IMR-90 (cell line): ENCODE measurements around the gene PLXNB1. TPM values are rescaled to one million over a fixed set of nuclear protein-coding genes. Genes with fewer than 3 reads are reported as not detected.

ENCODE experiments used
- ATAC-seq: fragments of 200-7000 bp; cut with Tn5 transposase; 2 replicates; pipeline ENCODE4 v1.9.1; 2020; ENCODE audit warnings: low read depth, mild to moderate bottlenecking, moderate library complexity
- BruUV-seq: library from RNA; stranded (reverse); fragments of 400-500 nt; replicated peaks from 2 replicates; lab custom pipeline; 2021; lab: Mats Ljungman, UMichigan
- CTCF ChIA-PET: fragments of 300-600 bp; formaldehyde crosslinking; extraction: SDS; loops from one replicate; lab custom pipeline; 2021; ENCODE audit warnings: antibody characterized with exemption; lab: Yijun Ruan, JAX
- POLR2A ChIA-PET: fragments of 300-600 bp; sonication (Branson Sonifier 250); formaldehyde crosslinking; loops from one replicate; lab custom pipeline; 2022; ENCODE audit warnings: antibody characterized with exemption; ENCODE audit not compliant: unreplicated experiment; lab: Charles Lee
- DNase-seq: peaks from one replicate; pipeline ENCODE4 v3.0.0; 2013
- H2AFZ ChIP-seq: replicated peaks from 2 replicates; pipeline ENCODE3; 2013; ENCODE audit warnings: low read length, mild to moderate bottlenecking; ENCODE audit not compliant: poor library complexity
- H2AK5ac ChIP-seq: 2 replicates; pipeline ENCODE4 v1.6.1; 2013; ENCODE audit warnings: low read depth, low read length, inconsistent platforms
- H2AK9ac ChIP-seq: replicated peaks from 2 replicates; pipeline ENCODE3; 2013; ENCODE audit warnings: mild to moderate bottlenecking, low read depth, low read length, moderate library complexity; ENCODE audit not compliant: poor library complexity
- H2BK120ac ChIP-seq: 2 replicates; pipeline ENCODE4 v1.6.1; 2013; ENCODE audit warnings: low read depth, low read length, inconsistent platforms
- H2BK15ac ChIP-seq: 3 replicates; pipeline ENCODE4 v1.6.1; 2013; ENCODE audit warnings: low read depth, low read length, inconsistent platforms
- H2BK20ac ChIP-seq: 2 replicates; pipeline ENCODE4 v1.6.1; 2013; ENCODE audit warnings: low read depth, mild to moderate bottlenecking, inconsistent platforms, low read length, moderate library complexity
- H2BK5ac ChIP-seq: 2 replicates; pipeline ENCODE4 v1.6.1; 2013; ENCODE audit warnings: mild to moderate bottlenecking, low read depth, low read length, inconsistent platforms; ENCODE audit not compliant: poor library complexity, severe bottlenecking
- H3K14ac ChIP-seq: replicated peaks from 2 replicates; pipeline ENCODE4 v1.6.1; 2013; ENCODE audit warnings: low read depth, low read length, inconsistent platforms
- H3K18ac ChIP-seq: 2 replicates; pipeline ENCODE4 v1.6.1; 2013; ENCODE audit warnings: low read depth, low read length, control low read depth
- H3K23ac ChIP-seq: 2 replicates; pipeline ENCODE4 v1.6.1; 2013; ENCODE audit warnings: low read depth, low read length, inconsistent platforms
- H3K27ac ChIP-seq: 2 replicates; pipeline ENCODE4 v1.5.1; 2013; ENCODE audit warnings: mild to moderate bottlenecking, control low read depth, low read length; ENCODE audit not compliant: insufficient read depth
- H3K27me3 ChIP-seq: 2 replicates; pipeline ENCODE4 v1.6.1; 2013; ENCODE audit warnings: low read length; ENCODE audit not compliant: control insufficient read depth, insufficient read depth
- H3K36me3 ChIP-seq: 2 replicates; pipeline ENCODE4 v1.6.1; 2013; ENCODE audit warnings: low read length, mixed read lengths; ENCODE audit not compliant: control insufficient read depth, insufficient read depth
- H3K4ac ChIP-seq: 2 replicates; pipeline ENCODE4 v1.6.1; 2013; ENCODE audit warnings: low read depth, low read length, inconsistent platforms
- H3K4me1 ChIP-seq: 2 replicates; pipeline ENCODE4 v1.6.1; 2013; ENCODE audit warnings: low read length, mixed read lengths; ENCODE audit not compliant: control insufficient read depth, insufficient read depth
- H3K4me2 ChIP-seq: 2 replicates; pipeline ENCODE4 v1.6.1; 2013; ENCODE audit warnings: low read depth, mild to moderate bottlenecking, control low read depth, low read length, moderate library complexity
- H3K4me3 ChIP-seq: 2 replicates; pipeline ENCODE4 v1.5.1; 2013; ENCODE audit warnings: low read depth, mild to moderate bottlenecking, control low read depth, low read length, moderate library complexity; ENCODE audit not compliant: insufficient read depth
- H3K56ac ChIP-seq: 2 replicates; pipeline ENCODE4 v1.6.1; 2013; ENCODE audit warnings: low read length, inconsistent platforms; ENCODE audit not compliant: insufficient read depth; ENCODE audit errors: extremely low read depth
- H3K79me1 ChIP-seq, 2 experiments: 2 replicates each; pipeline ENCODE4 v1.6.1; 2013; ENCODE audit warnings: low read length in 2 of 2, inconsistent platforms in 1 of 2, low read depth in 1 of 2
- H3K9ac ChIP-seq: 2 replicates; pipeline ENCODE4 v1.6.1; 2013; ENCODE audit warnings: low read depth, low read length, control low read depth
- H3K9me1 ChIP-seq: 2 replicates; pipeline ENCODE4 v1.6.1; 2013; ENCODE audit warnings: low read length, inconsistent platforms; ENCODE audit not compliant: insufficient read depth
- H3K9me3 ChIP-seq: 2 replicates; pipeline ENCODE4 v1.6.1; 2013; ENCODE audit warnings: low read length; ENCODE audit not compliant: control insufficient read depth, insufficient read depth
- H4K20me1 ChIP-seq: 2 replicates; pipeline ENCODE4 v1.6.1; 2013; ENCODE audit warnings: low read length, inconsistent platforms; ENCODE audit not compliant: insufficient read depth
- H4K5ac ChIP-seq: 2 replicates; pipeline ENCODE4 v1.6.1; 2013; ENCODE audit warnings: mild to moderate bottlenecking, low read depth, low read length, control low read depth
- H4K8ac ChIP-seq, 2 experiments: 2 replicates each; pipeline ENCODE4 v1.6.1; 2013; ENCODE audit warnings: low read depth in 2 of 2, low read length in 2 of 2, control low read depth in 1 of 2, inconsistent platforms in 1 of 2
- H4K91ac ChIP-seq: 2 replicates; pipeline ENCODE4 v1.6.1; 2013; ENCODE audit warnings: low read depth, low read length, inconsistent platforms; ENCODE audit not compliant: insufficient read depth
- MXI1 ChIP-seq: IDR thresholded peaks from 2 replicates; pipeline ENCODE4 v1.6.1; 2012; ENCODE audit warnings: low read depth, mild to moderate bottlenecking, low read length, moderate library complexity, borderline replicate concordance
- POLR2A ChIP-seq: IDR thresholded peaks from 2 replicates; pipeline ENCODE4 v1.6.1; 2012; ENCODE audit warnings: mild to moderate bottlenecking, low read depth, low read length
- USF2 ChIP-seq: fragments of 150-350 bp; IDR thresholded peaks from 2 replicates; pipeline ENCODE4 v1.6.1; 2017; ENCODE audit warnings: mild to moderate bottlenecking, antibody characterized with exemption, low read length, low read depth
- WGBS, 2 experiments: methylation state at CpG; one replicate each; pipeline versions ENCODE4 v1.1.5 to v1.1.7; 2013; ENCODE audit warnings: missing lambda C conversion rate in 2 of 2; ENCODE audit not compliant: insufficient read length in 1 of 2; ENCODE audit errors: extremely low coverage in 2 of 2; 5-methylcytosine and 5-hydroxymethylcytosine counted together
- dilution Hi-C: fragments of 300-500 bp; cut with HindIII; formaldehyde crosslinking; loops from one replicate; pipeline ENCODE4 v1.14.3; 2018; ENCODE audit warnings: low sequenced_read_pairs; ENCODE audit not compliant: unreplicated experiment
- in situ Hi-C: fragments of 300-500 bp; cut with MboI; formaldehyde crosslinking; loops from 3 replicates; pipeline ENCODE4 v1.14.3; 2019; ENCODE audit warnings: low sequenced_read_pairs, inconsistent platforms, mixed read lengths
- intact Hi-C: fragments of 100-400 bp; cut with micrococcal nuclease; formaldehyde crosslinking; loops from 2 replicates; pipeline ENCODE4 v1.10.0; 2022
- polyA plus RNA-seq, 3 experiments: library from polyadenylated mRNA; depleted of rRNA; stranded (reverse); fragments of >200 nt; gene quantifications; 2 replicates each; pipeline ENCODE4 v1.2.3, GENCODE V29; 2012; ENCODE audit warnings: low replicate concordance in 1 of 3
- total RNA-seq: library from RNA; depleted of rRNA; stranded (reverse); fragments of >200 nt; gene quantifications from 2 replicates; pipeline ENCODE4 v1.2.3, GENCODE V29; 2012

Gene PLXNB1
- total and polyA plus RNA-seq, 2 of the 4 experiments (the other 2 are of a cell fraction), result 5.2 to 25.3 TPM

DNA sequence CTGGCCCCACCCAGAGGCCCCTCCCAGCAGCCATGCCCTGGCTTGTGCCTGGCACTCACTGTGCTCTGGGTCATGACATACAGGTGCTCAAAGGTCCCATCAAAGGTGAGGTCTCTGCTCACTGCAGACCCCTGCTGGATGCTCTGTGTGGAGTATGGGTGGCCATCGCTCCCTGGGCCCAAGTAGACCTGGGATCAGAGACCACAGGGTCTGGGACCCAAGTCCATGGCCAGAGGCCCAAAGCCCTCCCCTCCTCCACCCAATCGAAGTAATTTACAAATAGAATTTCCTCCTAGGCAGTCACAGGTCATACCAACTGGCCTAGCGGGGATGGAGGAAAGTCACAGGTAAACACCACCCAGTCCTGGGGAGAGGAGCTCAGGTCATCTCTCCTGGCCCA, 7.6 kb downstream of the PLXNB1 start:
- no TSS peak for BruUV-seq
- no peak for DNase-seq
- Histone ChIP-seq H2BK120ac (no peak overlapping the region), H2AK9ac (no peak overlapping the region), H4K5ac (no peak overlapping the region), H3K4me2 (no peak overlapping the region), H4K8ac (no peak overlapping the region), H3K4me1 (peaks cover 16% of the 10 kb centered on the region), H3K18ac (no peak overlapping the region), H3K9me3 (no peaks in the 10 kb centered on the region), H2BK15ac (no peak overlapping the region), H3K56ac (no peak overlapping the region), H3K14ac (no peak overlapping the region), H2BK20ac (no peak overlapping the region), H3K27ac (no peak overlapping the region), H4K91ac (no peak overlapping the region), H3K23ac (no peak overlapping the region), H2AK5ac (no peak overlapping the region), H3K79me1 (peaks cover 17 to 46% of the 10 kb centered on the region in 2 experiments; a peak in 3 of 4 replicates), H3K27me3 (no peaks in the 10 kb centered on the region), H3K4me3 (no peak overlapping the region), H3K9me1 (0 out of 2 replicates have a peak, but pooled peaks cover 9% of the 10 kb centered on the region), H3K36me3 (peaks cover 26% of the 10 kb centered on the region; the same call in 1 of the 2 replicates), H3K9ac (no peak overlapping the region), H3K4ac (no peak overlapping the region), H2AFZ (no peak overlapping the region), H4K20me1 (peaks cover 19% of the 10 kb centered on the region), H2BK5ac (no peak overlapping the region)
- intact Hi-C loops, result no loop called here
- in situ Hi-C loops, result no loop called here
- ATAC-seq, result no peak
- TF ChIP-seq MXI1, result no peak
- no peak for TF ChIP-seq POLR2A
- TF ChIP-seq USF2, result no peak
- dilution Hi-C loops, result no loop called here
- POLR2A ChIA-PET, result no interaction called here
- WGBS, 2 experiments, result no CpG with 5 or more reads among the region's 3 CpGs
- CTCF ChIA-PET, result interaction anchor here (0.8 kb wide), 1 partner anchor 14 kb away, joined by 4 read pairs; no protein-coding TSS in a partner anchor
